ENCODE results near the gene TMEM168.
"Not testable (repeated sequence)": the region's sequence is repeated elsewhere in the genome, so short reads cannot be mapped to it uniquely, and the experiment has no call there.

TMEM168 gene

DNA sequence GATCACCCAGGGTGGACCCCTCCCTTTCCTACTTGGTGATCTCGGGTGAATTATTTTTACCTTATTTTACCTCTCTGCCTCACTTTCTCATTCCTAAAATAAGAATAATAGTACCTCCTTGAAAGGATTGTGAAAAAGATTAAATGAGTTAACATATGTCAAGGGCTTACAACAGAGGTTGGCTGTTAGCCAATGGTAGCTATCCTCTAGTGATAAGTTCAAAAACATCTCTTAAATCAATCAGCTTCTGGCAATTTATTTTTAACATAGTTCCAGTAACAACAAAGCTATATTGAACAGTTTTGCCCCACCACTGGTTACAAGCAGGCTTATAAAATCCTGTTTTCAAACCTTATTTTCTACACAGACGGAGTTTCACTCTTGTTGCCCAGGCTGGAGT, 45.4 kb downstream of the TMEM168 start:
- Histone ChIP-seq H3K27me3 (ENCODE audit: control insufficient read depth, insufficient read depth, low read length) (no peaks in the 10 kb centered on the region), H3K9ac (ENCODE audit: low read length) (no peak overlapping the region), H3K4me3 (ENCODE audit: low read length) (no peak overlapping the region), H3K4me1 (ENCODE audit: control insufficient read depth, insufficient read depth, low read length) (no peaks in the 10 kb centered on the region), H3K9me3 (ENCODE audit: control insufficient read depth, low read length) (no peaks in the 10 kb centered on the region), H3K36me3 (ENCODE audit: control insufficient read depth, insufficient read depth, low read length) (no peaks in the 10 kb centered on the region)

DNA sequence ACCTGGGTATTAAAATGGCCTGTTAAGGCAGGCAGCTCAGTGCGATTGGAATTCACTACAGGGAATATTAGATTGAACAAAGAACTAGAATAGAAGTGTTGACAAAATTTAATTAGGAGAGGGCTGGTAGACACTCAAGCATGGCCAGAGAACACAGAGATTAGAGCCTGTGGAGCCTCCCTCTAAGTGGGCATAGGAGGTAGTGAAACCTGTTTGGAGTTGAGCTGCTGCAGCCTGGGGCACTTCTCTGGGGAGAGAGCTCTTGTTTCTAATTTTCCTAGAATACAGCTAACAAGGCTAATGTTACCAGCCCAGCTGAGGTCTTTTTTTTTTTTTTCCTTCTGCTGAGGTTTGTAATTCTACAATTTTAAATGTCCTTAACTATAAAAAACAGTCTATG, 46.4 kb downstream of the TMEM168 start:
- no peaks in the 10 kb centered on the region for H3K27me3 ChIP-seq (ENCODE audit: control insufficient read depth, insufficient read depth, low read length)
- no peak overlapping the region for H3K9ac ChIP-seq (ENCODE audit: low read length)
- no peaks in the 10 kb centered on the region for H3K9me3 ChIP-seq (ENCODE audit: control insufficient read depth, low read length)
- no peaks in the 10 kb centered on the region for H3K36me3 ChIP-seq (ENCODE audit: control insufficient read depth, insufficient read depth, low read length)
- no peaks in the 10 kb centered on the region for H3K4me1 ChIP-seq (ENCODE audit: control insufficient read depth, insufficient read depth, low read length)
- no peak overlapping the region for H3K4me3 ChIP-seq (ENCODE audit: low read length)

DNA sequence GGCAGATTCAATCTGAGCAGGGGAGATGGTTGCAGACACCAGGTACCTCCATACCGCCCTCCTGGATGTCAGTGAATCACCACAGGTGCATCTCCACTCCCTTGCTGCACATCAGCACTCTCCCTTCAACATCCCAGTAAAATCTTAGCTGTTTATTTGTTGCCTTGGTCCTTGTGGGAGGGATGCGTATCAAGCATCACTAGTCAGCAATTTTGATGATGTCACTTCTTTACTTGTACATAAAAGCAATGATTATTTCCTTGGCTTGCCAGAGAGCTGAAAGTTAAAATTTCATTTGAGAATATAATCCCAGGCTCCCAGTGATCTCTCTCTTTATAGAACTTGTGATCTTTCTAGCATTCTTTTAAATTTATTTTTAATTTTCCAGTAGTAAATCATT, 49.5 kb downstream of the TMEM168 start:
- H3K4me1 ChIP-seq (ENCODE audit: control insufficient read depth, insufficient read depth, low read length): no peaks in the 10 kb centered on the region
- no peaks in the 10 kb centered on the region for H3K27me3 ChIP-seq (ENCODE audit: control insufficient read depth, insufficient read depth, low read length)
- no peak overlapping the region for H3K9ac ChIP-seq (ENCODE audit: low read length)
- H3K4me3 ChIP-seq (ENCODE audit: low read length): no peak overlapping the region
- H3K36me3 ChIP-seq (ENCODE audit: control insufficient read depth, insufficient read depth, low read length): no peaks in the 10 kb centered on the region
- H3K9me3 ChIP-seq (ENCODE audit: control insufficient read depth, low read length): no peaks in the 10 kb centered on the region

DNA sequence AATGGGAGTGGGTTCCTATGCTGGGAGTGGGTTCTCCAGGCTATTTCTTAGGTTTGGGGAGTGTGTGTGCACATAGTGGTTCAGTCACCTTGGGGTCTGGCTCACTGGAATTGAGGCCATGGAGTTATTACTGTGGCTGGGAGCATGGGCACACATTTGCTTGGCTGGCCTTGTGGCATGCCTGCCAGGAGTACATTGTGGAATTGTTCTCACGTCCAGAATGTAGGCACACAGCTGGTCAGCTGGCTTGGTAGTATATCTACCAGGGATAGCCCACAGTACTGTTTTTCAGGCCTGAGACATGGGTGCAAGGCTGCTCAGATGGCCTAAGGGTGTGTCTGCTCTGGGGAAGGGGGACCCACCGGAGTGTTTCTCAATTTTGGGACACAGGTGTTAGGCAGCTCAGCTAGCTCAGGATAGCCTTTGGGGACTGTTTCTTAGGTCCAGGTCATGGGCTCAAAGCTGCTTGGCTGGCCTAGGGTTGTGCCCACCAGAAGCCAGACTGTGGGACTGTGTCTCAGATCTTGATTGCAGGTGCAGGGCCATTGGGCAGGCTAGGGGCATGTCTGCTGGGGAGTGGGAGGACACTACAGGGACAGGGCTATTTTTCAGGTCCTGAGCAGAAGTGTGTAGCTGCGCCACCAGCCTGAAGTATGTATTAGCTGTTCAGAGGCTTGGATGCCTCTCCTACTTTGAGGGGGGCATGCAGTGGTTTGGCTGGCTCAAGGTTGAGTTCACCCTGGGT, 50.6 kb downstream of the TMEM168 start:
- Histone ChIP-seq H3K36me3 (ENCODE audit: control insufficient read depth, insufficient read depth, low read length) (no peaks in the 10 kb centered on the region), H3K4me1 (ENCODE audit: control insufficient read depth, insufficient read depth, low read length) (no peaks in the 10 kb centered on the region), H3K9ac (ENCODE audit: low read length) (no peak overlapping the region), H3K4me3 (ENCODE audit: low read length) (no peak overlapping the region), H3K9me3 (ENCODE audit: control insufficient read depth, low read length) (no peaks in the 10 kb centered on the region), H3K27me3 (ENCODE audit: control insufficient read depth, insufficient read depth, low read length) (no peaks in the 10 kb centered on the region)

DNA sequence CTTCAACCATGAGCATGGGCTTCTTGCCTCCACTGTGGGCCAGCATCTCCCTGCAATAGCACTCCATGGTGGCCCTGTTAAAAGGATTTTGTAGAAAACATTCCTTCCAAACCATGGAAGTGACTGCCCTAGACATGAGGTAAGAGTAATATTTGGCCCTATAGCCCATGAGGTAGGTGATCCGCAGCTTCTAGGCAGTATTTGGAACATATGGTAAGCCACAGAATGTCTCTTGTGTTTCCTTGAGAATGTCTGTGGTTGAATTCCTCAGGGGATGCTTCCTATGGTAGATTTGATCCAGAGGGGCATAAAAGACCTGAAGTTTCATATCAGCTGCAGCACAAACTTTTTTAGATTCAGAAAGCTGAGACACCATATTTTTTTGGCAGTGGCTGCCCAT, 54.9 kb downstream of the TMEM168 start:
- no peak overlapping the region for H3K9ac ChIP-seq (ENCODE audit: low read length)
- H3K36me3 ChIP-seq (ENCODE audit: control insufficient read depth, insufficient read depth, low read length): no peaks in the 10 kb centered on the region
- H3K4me3 ChIP-seq (ENCODE audit: low read length): no peak overlapping the region
- no peaks in the 10 kb centered on the region for H3K4me1 ChIP-seq (ENCODE audit: control insufficient read depth, insufficient read depth, low read length)
- H3K27me3 ChIP-seq (ENCODE audit: control insufficient read depth, insufficient read depth, low read length): no peaks in the 10 kb centered on the region
- no peaks in the 10 kb centered on the region for H3K9me3 ChIP-seq (ENCODE audit: control insufficient read depth, low read length)

DNA sequence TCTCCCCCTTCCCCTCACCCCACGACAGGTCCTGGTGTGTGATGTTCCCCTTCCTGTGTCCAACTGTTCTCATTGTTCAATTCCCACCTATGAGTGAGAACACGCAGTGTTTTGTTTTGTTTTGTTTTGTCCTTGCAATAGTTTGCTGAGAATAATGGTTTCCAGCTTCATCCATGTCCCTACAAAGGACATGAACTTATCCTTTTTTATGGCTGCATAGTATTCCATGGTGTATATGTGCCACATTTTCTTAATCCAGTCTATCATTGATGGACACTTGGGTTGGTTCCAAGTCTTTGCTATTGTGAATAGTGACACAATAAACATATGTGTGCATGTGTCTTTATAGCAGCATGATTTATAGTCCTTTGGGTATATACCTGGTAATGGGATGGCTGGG, 58.9 kb downstream of the TMEM168 start:
- not testable (repeated sequence) for H3K4me1 ChIP-seq (ENCODE audit: control insufficient read depth, insufficient read depth, low read length); H3K9me3 ChIP-seq (ENCODE audit: control insufficient read depth, low read length); H3K27me3 ChIP-seq (ENCODE audit: control insufficient read depth, insufficient read depth, low read length); H3K36me3 ChIP-seq (ENCODE audit: control insufficient read depth, insufficient read depth, low read length); H3K4me3 ChIP-seq (ENCODE audit: low read length); H3K9ac ChIP-seq (ENCODE audit: low read length)

DNA sequence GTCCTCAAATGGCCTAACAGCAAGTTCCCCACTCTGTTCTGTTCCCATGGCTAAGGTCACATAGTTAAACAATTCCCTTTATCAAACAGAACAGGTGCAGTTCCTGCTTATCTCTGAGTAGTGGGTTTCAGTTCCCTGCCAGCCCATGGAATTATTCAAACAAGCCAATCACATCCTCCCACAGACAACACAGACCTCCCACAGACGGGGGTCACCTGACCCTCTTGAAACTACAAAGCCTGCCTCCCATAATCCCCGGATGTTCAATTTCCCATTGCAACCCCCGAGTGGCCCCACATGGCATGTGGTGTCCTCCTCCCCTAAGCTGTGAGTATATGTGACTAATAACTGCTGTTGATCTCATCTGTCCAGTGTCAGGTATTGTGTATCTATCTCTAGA, 64.1 kb downstream of the TMEM168 start:
- no peaks in the 10 kb centered on the region for H3K36me3 ChIP-seq (ENCODE audit: control insufficient read depth, insufficient read depth, low read length)
- H3K4me3 ChIP-seq (ENCODE audit: low read length): no peak overlapping the region
- H3K9ac ChIP-seq (ENCODE audit: low read length): no peak overlapping the region
- no peaks in the 10 kb centered on the region for H3K27me3 ChIP-seq (ENCODE audit: control insufficient read depth, insufficient read depth, low read length)
- no peaks in the 10 kb centered on the region for H3K9me3 ChIP-seq (ENCODE audit: control insufficient read depth, low read length)
- no peaks in the 10 kb centered on the region for H3K4me1 ChIP-seq (ENCODE audit: control insufficient read depth, insufficient read depth, low read length)

DNA sequence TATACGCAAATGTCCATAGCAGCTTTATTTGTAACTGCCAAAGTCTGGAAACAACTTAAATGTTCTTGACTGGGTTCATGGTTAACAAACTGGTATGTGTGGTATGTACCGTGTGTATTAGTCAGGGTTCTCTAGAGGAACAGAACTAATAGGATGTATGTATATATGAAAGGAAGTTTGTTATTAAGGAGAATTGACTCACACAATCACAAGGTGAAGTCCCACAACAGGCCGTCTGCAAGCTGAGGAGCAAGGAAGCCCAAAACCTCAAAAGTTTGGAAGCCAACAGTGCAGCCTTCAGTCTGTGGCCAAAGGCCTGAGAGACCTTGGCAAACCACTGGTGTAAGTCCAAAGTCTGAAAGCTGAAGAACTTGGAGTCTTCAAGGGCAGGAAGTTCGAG, 66.8 kb downstream of the TMEM168 start:
- Histone ChIP-seq H3K4me1 (ENCODE audit: control insufficient read depth, insufficient read depth, low read length) (no peaks in the 10 kb centered on the region), H3K4me3 (ENCODE audit: low read length) (no peak overlapping the region), H3K36me3 (ENCODE audit: control insufficient read depth, insufficient read depth, low read length) (no peaks in the 10 kb centered on the region), H3K9ac (ENCODE audit: low read length) (no peak overlapping the region), H3K27me3 (ENCODE audit: control insufficient read depth, insufficient read depth, low read length) (no peaks in the 10 kb centered on the region), H3K9me3 (ENCODE audit: control insufficient read depth, low read length) (no peaks in the 10 kb centered on the region)

DNA sequence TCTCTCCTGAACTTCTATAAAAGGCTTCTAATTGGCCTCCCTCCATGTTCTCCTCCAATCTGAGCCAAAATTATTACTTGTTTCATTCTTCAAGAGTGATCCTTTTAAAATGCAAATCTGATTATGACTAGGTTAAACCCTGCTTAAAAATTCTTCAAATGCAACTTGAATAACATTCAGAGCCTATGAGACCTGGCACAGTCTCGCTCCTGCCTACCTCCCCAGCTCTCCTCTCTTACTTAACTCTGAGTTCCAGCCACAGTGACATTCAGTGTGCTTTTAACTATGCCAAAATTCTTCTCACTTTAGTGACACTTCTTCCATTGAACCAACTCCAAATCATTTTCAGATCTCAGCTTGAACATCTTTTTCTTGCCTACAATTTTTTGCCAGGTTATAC, 68.8 kb downstream of the TMEM168 start:
- Histone ChIP-seq H3K9ac (ENCODE audit: low read length) (no peak overlapping the region), H3K4me1 (ENCODE audit: control insufficient read depth, insufficient read depth, low read length) (no peaks in the 10 kb centered on the region), H3K36me3 (ENCODE audit: control insufficient read depth, insufficient read depth, low read length) (no peaks in the 10 kb centered on the region), H3K27me3 (ENCODE audit: control insufficient read depth, insufficient read depth, low read length) (no peaks in the 10 kb centered on the region), H3K9me3 (ENCODE audit: control insufficient read depth, low read length) (no peaks in the 10 kb centered on the region), H3K4me3 (ENCODE audit: low read length) (no peak overlapping the region)

DNA sequence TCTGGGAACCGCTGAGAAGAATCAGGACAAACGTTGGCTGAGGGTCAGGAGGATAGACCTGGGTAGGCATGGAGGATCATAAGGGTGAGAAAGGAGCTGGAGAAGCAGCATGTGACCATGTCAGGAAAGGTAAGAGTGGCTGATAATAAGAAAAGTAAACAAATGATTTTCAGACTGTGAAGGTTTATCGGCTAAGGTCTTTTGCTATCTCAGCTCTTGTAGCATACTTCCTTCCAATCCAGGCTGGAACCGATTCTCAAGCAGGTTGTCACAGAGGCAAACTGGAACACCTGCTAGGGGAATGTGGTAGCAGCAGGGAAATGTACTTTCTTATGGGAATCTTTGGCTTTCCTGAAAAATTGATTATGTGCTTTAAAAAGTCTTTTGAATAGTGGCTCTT, 74.7 kb downstream of the TMEM168 start:
- no peaks in the 10 kb centered on the region for H3K36me3 ChIP-seq (ENCODE audit: control insufficient read depth, insufficient read depth, low read length)
- H3K9me3 ChIP-seq (ENCODE audit: control insufficient read depth, low read length): no peaks in the 10 kb centered on the region
- peaks cover 17% of the 10 kb centered on the region for H3K4me1 ChIP-seq (ENCODE audit: control insufficient read depth, insufficient read depth, low read length)
- no peaks in the 10 kb centered on the region for H3K27me3 ChIP-seq (ENCODE audit: control insufficient read depth, insufficient read depth, low read length)
- no peak overlapping the region for H3K4me3 ChIP-seq (ENCODE audit: low read length)
- no peak overlapping the region for H3K9ac ChIP-seq (ENCODE audit: low read length)

DNA sequence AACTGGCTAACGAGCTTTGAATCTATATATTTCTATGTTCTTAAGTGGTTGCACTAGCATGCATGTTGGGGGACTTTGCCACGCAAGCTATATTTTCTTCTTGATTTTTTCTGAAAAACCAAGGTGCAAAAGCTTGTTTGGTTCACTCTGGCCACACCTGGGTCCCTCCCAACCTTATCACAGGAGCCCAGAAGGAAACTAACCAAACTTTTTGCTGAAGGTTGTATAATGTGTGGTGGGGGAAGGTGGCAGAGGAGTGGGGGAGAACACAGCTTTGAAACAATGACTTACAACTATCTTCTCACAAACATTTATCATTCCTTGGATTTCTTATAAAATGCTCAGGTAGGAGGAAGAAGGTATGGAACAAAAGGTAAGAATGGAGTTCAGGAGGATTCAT, 75.3 kb downstream of the TMEM168 start:
- no peak overlapping the region for H3K4me3 ChIP-seq (ENCODE audit: low read length)
- H3K9ac ChIP-seq (ENCODE audit: low read length): no peak overlapping the region
- H3K27me3 ChIP-seq (ENCODE audit: control insufficient read depth, insufficient read depth, low read length): no peaks in the 10 kb centered on the region
- no peaks in the 10 kb centered on the region for H3K9me3 ChIP-seq (ENCODE audit: control insufficient read depth, low read length)
- H3K36me3 ChIP-seq (ENCODE audit: control insufficient read depth, insufficient read depth, low read length): no peaks in the 10 kb centered on the region
- H3K4me1 ChIP-seq (ENCODE audit: control insufficient read depth, insufficient read depth, low read length): peaks cover 17% of the 10 kb centered on the region
